Renal cortical epithelial cell (primary cell): Measurements from ENCODE around the gene EEF1A2. TPM values are rescaled to one million over a fixed set of nuclear protein-coding genes. Genes with fewer than 3 reads are reported as not detected.

ENCODE experiments used
- total RNA-seq: library from RNA; depleted of rRNA; stranded (reverse); fragments of >200 nt; gene quantifications from 2 replicates; pipeline ENCODE4 v1.2.3, GENCODE V29; 2014

The EEF1A2 gene
- total RNA-seq, 1 donor from 2014 or later = 29.3 TPM

Other genes with a start within 250 kb of the EEF1A2 start
- 7.5 TPM in 2 replicates for gene NKAIN4, start 244.6 kb downstream of the EEF1A2 start, total RNA-seq
- 73.5 and 74.1 TPM in 2 replicates for gene ARFGAP1, start 226.3 kb downstream of the EEF1A2 start, total RNA-seq
- not detected in 2 replicates for gene COL20A1, start 205.9 kb downstream of the EEF1A2 start, total RNA-seq
- gene CHRNA4, start 137.7 kb downstream of the EEF1A2 start, total RNA-seq = not detected in 2 replicates
- not detected in 2 replicates for gene KCNQ2, start 26.4 kb downstream of the EEF1A2 start, total RNA-seq
- gene PPDPF, start 21.7 kb upstream of the EEF1A2 start, total RNA-seq = 7.3 and 49.8 TPM in 2 replicates
- 0.05 and 0.17 TPM in 2 replicates for gene PTK6, start 38.3 kb upstream of the EEF1A2 start, total RNA-seq
- gene SRMS, start 48.7 kb upstream of the EEF1A2 start, total RNA-seq = not detected in 2 replicates
- 0.69 and 0.85 TPM in 2 replicates for gene FNDC11, start 55.1 kb upstream of the EEF1A2 start, total RNA-seq
- 55.4 and 67.4 TPM in 2 replicates for gene HELZ2, start 75.2 kb upstream of the EEF1A2 start, total RNA-seq
- gene GMEB2, start 128.0 kb upstream of the EEF1A2 start, total RNA-seq = 12.9 and 17.2 TPM in 2 replicates
- 17.9 and 30.9 TPM in 2 replicates for gene STMN3, start 154.3 kb upstream of the EEF1A2 start, total RNA-seq
- gene RTEL1, start 159.2 kb upstream of the EEF1A2 start, total RNA-seq = 5.6 and 8.0 TPM in 2 replicates
- gene TNFRSF6B, start 197.6 kb upstream of the EEF1A2 start, total RNA-seq = 10.8 and 191 TPM in 2 replicates
- gene ARFRP1, start 208.9 kb upstream of the EEF1A2 start, total RNA-seq = 30.0 and 59.2 TPM in 2 replicates
- gene ZGPAT, start 209.0 kb upstream of the EEF1A2 start, total RNA-seq = 25.7 and 30.6 TPM in 2 replicates
- gene LIME1, start 237.6 kb upstream of the EEF1A2 start, total RNA-seq = 3.5 and 4.3 TPM in 2 replicates
- 14.9 and 31.5 TPM in 2 replicates for gene SLC2A4RG, start 240.7 kb upstream of the EEF1A2 start, total RNA-seq